ENCODE results near the gene KIAA1328.

- TF ChIP-seq CTCF (IDR thresholded peaks at IDR 0.05; ENCODE audit: extremely low read depth in 1 of 2, insufficient read depth in 1 of 2, low read depth in 1 of 2, low read length in 2 of 2) = no peak
- TF ChIP-seq EZH2 (IDR thresholded peaks at IDR 0.05; ENCODE audit: borderline replicate concordance, low read depth, low read length, severe bottlenecking) = no peak
- no peak for TF ChIP-seq FOS (IDR thresholded peaks at IDR 0.05; ENCODE audit: borderline replicate concordance, insufficient read depth, low read length)
Measured at GRCh38 chr18:36821681-36822080, 7.2 kb upstream of the KIAA1328 start.
